Placental epithelial cell (primary cell): ENCODE data around the gene API5. TPM values are rescaled to one million over a fixed set of nuclear protein-coding genes. Genes with fewer than 3 reads are reported as not detected.

Source experiments
- small RNA-seq: library from RNA; depleted of rRNA; stranded (forward); fragments of <200 nt; gene quantifications from one replicate; pipeline ENCODE3, GENCODE V24; 2012
- total RNA-seq: library from RNA; depleted of rRNA; stranded (reverse); fragments of >200 nt; gene quantifications from 2 replicates; pipeline ENCODE4 v1.2.3, GENCODE V29; 2012

Gene API5
- 34.9 and 45.5 TPM in 2 replicates for total RNA-seq

DNA sequence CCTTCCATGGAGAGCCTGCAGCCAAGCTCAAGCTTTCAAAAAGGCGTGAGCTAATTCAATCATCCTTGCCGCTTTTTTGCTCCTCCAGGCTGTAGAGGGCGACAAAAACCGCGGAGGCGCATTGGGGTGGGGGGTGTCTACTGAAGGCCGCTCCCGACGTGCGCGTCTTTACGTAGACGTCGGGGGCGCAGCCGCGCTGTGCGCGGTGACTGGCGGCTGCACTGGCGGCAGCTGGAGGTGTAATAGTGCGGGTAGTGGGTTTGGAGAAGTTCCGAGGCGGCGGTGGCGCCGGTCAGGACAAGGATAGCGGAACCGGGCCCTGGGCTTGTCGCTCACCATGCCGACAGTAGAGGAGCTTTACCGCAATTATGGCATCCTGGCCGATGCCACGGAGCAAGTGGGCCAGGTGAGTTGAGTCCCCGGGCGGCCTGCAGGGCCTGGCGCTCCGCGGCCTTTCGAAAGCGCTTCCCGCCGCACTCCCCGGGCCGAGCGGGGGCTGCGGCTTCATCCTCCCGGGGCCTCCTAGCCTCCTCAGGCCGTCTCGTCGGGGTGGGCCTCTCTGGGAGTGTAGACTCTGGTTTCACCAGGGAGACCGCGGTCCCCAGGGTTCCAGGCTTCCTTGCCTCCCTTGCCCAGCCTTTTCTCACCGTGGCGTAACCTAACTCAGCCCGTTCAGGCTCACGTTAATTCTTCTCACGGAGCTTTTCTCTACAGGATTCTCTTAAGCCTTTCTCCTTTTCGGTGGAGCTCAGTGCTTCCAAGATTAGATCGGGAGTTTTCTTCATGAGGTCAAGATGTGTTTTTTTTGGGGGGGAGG, at the start of gene API5:
API5 (plus strand) TSS at position 206 of the 817 bp plus-strand sequence; CDS start at position 338, 132 bp downstream.

DNA sequence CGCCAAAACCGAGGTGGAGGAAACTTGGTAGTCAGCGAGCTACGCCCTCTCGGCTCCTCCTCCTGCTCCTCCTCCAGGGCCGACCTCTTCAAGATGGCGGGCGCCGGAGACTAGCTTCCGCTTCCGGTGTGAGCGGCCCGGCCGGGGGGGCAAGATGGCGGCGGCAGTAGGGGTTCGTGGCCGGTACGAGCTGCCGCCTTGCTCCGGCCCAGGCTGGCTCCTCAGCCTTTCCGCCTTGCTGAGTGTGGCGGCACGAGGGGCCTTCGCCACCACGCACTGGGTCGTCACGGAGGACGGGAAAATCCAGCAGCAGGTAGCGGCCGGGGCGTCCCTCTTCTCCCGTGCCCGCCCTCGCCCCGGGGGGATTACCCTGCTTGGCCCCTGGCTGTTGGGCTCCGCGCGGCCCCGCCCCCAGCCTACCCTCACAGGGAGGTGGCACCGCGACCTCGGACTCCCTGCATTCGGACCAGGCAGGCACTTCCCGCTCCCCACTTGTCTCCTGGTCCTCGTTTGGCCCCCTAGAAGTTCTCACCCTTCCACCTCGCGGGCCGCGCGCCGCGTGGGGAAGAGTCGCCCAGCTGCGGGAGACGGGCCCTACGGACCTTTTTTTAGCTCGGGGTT, 47.1 kb downstream of the API5 start, which contains the start of gene TTC17:
TTC17 (plus strand) TSS at position 120 of the 621 bp plus-strand sequence; CDS start at position 155, 35 bp downstream.

Small RNAs within 50 kb of the gene (small RNA-seq; reads per million reads assigned to genes)
- gene RF00019, result not detected

Other genes with a start within 250 kb of the API5 start
- 57.2 and 78.1 TPM in 2 replicates for gene TTC17, start 46.9 kb downstream of the API5 start, total RNA-seq